ENCODE results near the gene CASP5. TPM values are rescaled to one million over a fixed set of nuclear protein-coding genes. Genes with fewer than 3 reads are reported as not detected.

CASP5 gene
- total and polyA plus RNA-seq, 4 donors, result 0.10 to 0.75 (median 0.34) TPM

DNA sequence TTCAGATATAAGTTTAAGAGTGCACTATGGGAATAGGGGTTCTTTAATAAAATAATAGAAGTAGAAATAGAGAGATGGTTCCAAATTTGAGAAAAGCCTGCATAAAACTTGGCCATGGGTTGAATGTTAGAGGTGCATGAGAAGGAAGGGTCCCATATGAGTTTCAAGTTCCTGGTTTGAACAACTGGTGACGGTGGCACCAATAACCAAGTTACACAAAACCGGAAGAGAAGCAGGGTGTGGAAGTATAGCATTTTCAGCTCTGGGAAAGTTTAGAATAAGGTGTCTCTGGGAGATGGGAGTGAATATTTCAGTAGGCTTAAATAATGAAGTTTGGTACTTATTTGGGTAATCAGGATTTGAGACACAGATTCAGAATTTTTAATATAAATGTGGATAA is 9.5 kb upstream of the CASP5 start:
- Histone ChIP-seq H3K36me3 (ENCODE audit: control insufficient read depth in 4 of 4, insufficient read depth in 3 of 4, low read depth in 1 of 4, low read length in 3 of 4) (peaks cover 0 to 26% (median 9%) of the 10 kb centered on the region in 4 donors), H3K27me3 (ENCODE audit: control insufficient read depth in 4 of 4, insufficient read depth in 4 of 4, low read length in 3 of 4) (no peaks in the 10 kb centered on the region), H3K4me3 (ENCODE audit: low read depth in 1 of 3, low read length in 3 of 3) (no peak overlapping the region), H3K27ac (ENCODE audit: low read depth in 1 of 2, low read length in 2 of 2) (no peak overlapping the region), H3K9me3 (ENCODE audit: control insufficient read depth in 4 of 4, low read length in 3 of 4) (no peaks in the 10 kb centered on the region), H3K9ac (ENCODE audit: low read depth in 1 of 2, low read length in 2 of 2) (no peak overlapping the region), H3K4me1 (ENCODE audit: control insufficient read depth in 4 of 4, insufficient read depth in 4 of 4, low read length in 3 of 4) (peaks cover 0 to 18% (median 9%) of the 10 kb centered on the region in 4 donors)
- no peak for DNase-seq (ENCODE audit: low spot score)
- TF ChIP-seq JUND (IDR thresholded peaks at IDR 0.05), result no peak
- no peak for TF ChIP-seq TAF1 (conservative IDR thresholded peaks at IDR 0.05)
- no peak for TF ChIP-seq FOXA2 (IDR thresholded peaks at IDR 0.05)
- TF ChIP-seq HNF4A (conservative IDR thresholded peaks at IDR 0.05), result no peak
- no peak for TF ChIP-seq NR2F2 (IDR thresholded peaks at IDR 0.05)
- TF ChIP-seq YY1 (IDR thresholded peaks at IDR 0.05), result no peak
- TF ChIP-seq, protein P1, sequence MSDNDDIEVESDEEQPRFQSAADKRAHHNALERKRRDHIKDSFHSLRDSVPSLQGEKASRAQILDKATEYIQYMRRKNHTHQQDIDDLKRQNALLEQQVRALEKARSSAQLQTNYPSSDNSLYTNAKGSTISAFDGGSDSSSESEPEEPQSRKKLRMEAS (IDR thresholded peaks at IDR 0.05), result no peak
- TF ChIP-seq, protein P2, sequence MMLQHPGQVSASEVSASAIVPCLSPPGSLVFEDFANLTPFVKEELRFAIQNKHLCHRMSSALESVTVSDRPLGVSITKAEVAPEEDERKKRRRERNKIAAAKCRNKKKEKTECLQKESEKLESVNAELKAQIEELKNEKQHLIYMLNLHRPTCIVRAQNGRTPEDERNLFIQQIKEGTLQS (IDR thresholded peaks at IDR 0.05), result no peak
- TF ChIP-seq, protein P3, sequence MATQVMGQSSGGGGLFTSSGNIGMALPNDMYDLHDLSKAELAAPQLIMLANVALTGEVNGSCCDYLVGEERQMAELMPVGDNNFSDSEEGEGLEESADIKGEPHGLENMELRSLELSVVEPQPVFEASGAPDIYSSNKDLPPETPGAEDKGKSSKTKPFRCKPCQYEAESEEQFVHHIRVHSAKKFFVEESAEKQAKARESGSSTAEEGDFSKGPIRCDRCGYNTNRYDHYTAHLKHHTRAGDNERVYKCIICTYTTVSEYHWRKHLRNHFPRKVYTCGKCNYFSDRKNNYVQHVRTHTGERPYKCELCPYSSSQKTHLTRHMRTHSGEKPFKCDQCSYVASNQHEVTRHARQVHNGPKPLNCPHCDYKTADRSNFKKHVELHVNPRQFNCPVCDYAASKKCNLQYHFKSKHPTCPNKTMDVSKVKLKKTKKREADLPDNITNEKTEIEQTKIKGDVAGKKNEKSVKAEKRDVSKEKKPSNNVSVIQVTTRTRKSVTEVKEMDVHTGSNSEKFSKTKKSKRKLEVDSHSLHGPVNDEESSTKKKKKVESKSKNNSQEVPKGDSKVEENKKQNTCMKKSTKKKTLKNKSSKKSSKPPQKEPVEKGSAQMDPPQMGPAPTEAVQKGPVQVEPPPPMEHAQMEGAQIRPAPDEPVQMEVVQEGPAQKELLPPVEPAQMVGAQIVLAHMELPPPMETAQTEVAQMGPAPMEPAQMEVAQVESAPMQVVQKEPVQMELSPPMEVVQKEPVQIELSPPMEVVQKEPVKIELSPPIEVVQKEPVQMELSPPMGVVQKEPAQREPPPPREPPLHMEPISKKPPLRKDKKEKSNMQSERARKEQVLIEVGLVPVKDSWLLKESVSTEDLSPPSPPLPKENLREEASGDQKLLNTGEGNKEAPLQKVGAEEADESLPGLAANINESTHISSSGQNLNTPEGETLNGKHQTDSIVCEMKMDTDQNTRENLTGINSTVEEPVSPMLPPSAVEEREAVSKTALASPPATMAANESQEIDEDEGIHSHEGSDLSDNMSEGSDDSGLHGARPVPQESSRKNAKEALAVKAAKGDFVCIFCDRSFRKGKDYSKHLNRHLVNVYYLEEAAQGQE (IDR thresholded peaks at IDR 0.05), result no peak
- TF ChIP-seq RAD21 (IDR thresholded peaks at IDR 0.05), result no peak
- TF ChIP-seq, protein P4, sequence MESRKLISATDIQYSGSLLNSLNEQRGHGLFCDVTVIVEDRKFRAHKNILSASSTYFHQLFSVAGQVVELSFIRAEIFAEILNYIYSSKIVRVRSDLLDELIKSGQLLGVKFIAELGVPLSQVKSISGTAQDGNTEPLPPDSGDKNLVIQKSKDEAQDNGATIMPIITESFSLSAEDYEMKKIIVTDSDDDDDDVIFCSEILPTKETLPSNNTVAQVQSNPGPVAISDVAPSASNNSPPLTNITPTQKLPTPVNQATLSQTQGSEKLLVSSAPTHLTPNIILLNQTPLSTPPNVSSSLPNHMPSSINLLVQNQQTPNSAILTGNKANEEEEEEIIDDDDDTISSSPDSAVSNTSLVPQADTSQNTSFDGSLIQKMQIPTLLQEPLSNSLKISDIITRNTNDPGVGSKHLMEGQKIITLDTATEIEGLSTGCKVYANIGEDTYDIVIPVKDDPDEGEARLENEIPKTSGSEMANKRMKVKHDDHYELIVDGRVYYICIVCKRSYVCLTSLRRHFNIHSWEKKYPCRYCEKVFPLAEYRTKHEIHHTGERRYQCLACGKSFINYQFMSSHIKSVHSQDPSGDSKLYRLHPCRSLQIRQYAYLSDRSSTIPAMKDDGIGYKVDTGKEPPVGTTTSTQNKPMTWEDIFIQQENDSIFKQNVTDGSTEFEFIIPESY (IDR thresholded peaks at IDR 0.05), result no peak
- WGBS, result 86% methylated on average over 2 of the region's 2 CpGs

DNA sequence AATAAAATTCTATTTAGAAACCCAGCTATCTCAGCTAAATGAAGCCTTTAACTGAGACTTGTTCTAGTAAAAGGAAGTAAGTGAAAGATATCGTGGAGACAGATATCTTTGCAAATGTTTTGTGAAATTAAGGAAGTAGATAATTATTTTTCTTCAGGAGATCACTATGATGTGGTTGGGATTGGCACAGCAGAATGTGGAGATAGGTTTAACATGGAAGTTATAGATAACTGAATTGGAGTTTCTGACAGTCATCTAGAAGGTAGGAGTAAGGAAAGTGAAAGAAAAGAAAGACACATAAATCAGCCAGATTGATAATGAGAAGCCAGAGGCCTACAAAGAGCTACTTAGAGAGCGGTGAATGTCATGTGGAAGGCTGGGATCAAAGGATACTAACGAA is 4.7 kb upstream of the CASP5 start:
- 71% methylated on average over 3 of the region's 3 CpGs for WGBS
- H3K9me3 ChIP-seq (ENCODE audit: control insufficient read depth in 4 of 4, low read length in 3 of 4), result no peaks in the 10 kb centered on the region
- H3K36me3 ChIP-seq (ENCODE audit: control insufficient read depth in 4 of 4, insufficient read depth in 3 of 4, low read depth in 1 of 4, low read length in 3 of 4), result peaks cover 0 to 42% (median 17%) of the 10 kb centered on the region in 4 donors
- TF ChIP-seq YY1 (IDR thresholded peaks at IDR 0.05) (no peak), RAD21 (IDR thresholded peaks at IDR 0.05) (no peak), RXRA (IDR thresholded peaks at IDR 0.05) (no peak), HNF4A (conservative IDR thresholded peaks at IDR 0.05) (no peak)
- TF ChIP-seq, protein P3 (IDR thresholded peaks at IDR 0.05), result no peak
- TF ChIP-seq, protein P4 (IDR thresholded peaks at IDR 0.05), result no peak
- TF ChIP-seq, protein P5, sequence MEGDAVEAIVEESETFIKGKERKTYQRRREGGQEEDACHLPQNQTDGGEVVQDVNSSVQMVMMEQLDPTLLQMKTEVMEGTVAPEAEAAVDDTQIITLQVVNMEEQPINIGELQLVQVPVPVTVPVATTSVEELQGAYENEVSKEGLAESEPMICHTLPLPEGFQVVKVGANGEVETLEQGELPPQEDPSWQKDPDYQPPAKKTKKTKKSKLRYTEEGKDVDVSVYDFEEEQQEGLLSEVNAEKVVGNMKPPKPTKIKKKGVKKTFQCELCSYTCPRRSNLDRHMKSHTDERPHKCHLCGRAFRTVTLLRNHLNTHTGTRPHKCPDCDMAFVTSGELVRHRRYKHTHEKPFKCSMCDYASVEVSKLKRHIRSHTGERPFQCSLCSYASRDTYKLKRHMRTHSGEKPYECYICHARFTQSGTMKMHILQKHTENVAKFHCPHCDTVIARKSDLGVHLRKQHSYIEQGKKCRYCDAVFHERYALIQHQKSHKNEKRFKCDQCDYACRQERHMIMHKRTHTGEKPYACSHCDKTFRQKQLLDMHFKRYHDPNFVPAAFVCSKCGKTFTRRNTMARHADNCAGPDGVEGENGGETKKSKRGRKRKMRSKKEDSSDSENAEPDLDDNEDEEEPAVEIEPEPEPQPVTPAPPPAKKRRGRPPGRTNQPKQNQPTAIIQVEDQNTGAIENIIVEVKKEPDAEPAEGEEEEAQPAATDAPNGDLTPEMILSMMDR (IDR thresholded peaks at IDR 0.05; ENCODE audit: low read depth, low read length, missing input control), result no peak
- no peak overlapping the region for H3K27ac ChIP-seq (ENCODE audit: low read depth in 1 of 2, low read length in 2 of 2)
- no peaks in the 10 kb centered on the region for H3K27me3 ChIP-seq (ENCODE audit: control insufficient read depth in 4 of 4, insufficient read depth in 4 of 4, low read length in 3 of 4)
- no peak overlapping the region for H3K4me3 ChIP-seq (ENCODE audit: low read depth in 1 of 3, low read length in 3 of 3)
- no peak for DNase-seq (ENCODE audit: low spot score)
- no peaks in the 10 kb centered on the region for H3K4me1 ChIP-seq (ENCODE audit: control insufficient read depth in 4 of 4, insufficient read depth in 4 of 4, low read length in 3 of 4)
- no peak overlapping the region for H3K9ac ChIP-seq (ENCODE audit: low read depth in 1 of 2, low read length in 2 of 2)
